Measurements from ENCODE around the gene POMT1.

- TF ChIP-seq CTCF (IDR thresholded peaks at IDR 0.05) = no peak
- TF ChIP-seq EP300 (IDR thresholded peaks at IDR 0.05) = no peak
- TF ChIP-seq POLR2A (IDR thresholded peaks at IDR 0.05) = no peak
Measured at GRCh38 chr9:131562032-131562959, 59.6 kb downstream of the POMT1 start.
